Fibroblast of pulmonary artery (primary cell): ENCODE results near the gene SETD1B.
"Not testable (repeated sequence)": the region's sequence is repeated elsewhere in the genome, so short reads cannot be mapped to it uniquely, and the experiment has no call there.

ENCODE experiments used
- DNase-seq: peaks from one replicate; pipeline ENCODE4 v3.0.0-alpha.2; 2010; ENCODE audit warnings: low read depth
- H3K4me3 ChIP-seq: replicated peaks from 2 replicates; pipeline ENCODE4 v1.5.1; 2011; ENCODE audit warnings: low read depth, mild to moderate bottlenecking, control low read depth, low read length, moderate library complexity
- CTCF ChIP-seq: IDR thresholded peaks from 2 replicates; pipeline ENCODE4 v1.5.1; 2011; ENCODE audit warnings: mild to moderate bottlenecking, control low read depth, low read length, inconsistent platforms; ENCODE audit errors: missing control alignments

Gene SETD1B

GRCh38 chr12:121871467-121871866 is 67.7 kb downstream of the SETD1B start:
- no peak for TF ChIP-seq CTCF
- no peak overlapping the region for H3K4me3 ChIP-seq
- DNase-seq: no peak

- TF ChIP-seq CTCF: no peak
- DNase-seq: peak; percentile 94
- H3K4me3 ChIP-seq: no peak overlapping the region
Measured at GRCh38 chr12:121872546-121873215, 68.9 kb downstream of the SETD1B start.

GRCh38 chr12:121873216-121873569 is 69.4 kb downstream of the SETD1B start:
- no peak overlapping the region for H3K4me3 ChIP-seq
- peak; percentile 46 for DNase-seq
- TF ChIP-seq CTCF: no peak

GRCh38 chr12:121874071-121874470 is 70.3 kb downstream of the SETD1B start:
- DNase-seq: no peak
- no peak for TF ChIP-seq CTCF
- no peak overlapping the region for H3K4me3 ChIP-seq

- H3K4me3 ChIP-seq: no peak overlapping the region
- DNase-seq: no peak
- TF ChIP-seq CTCF: no peak
Measured at GRCh38 chr12:121875582-121875981, 71.8 kb downstream of the SETD1B start.

GRCh38 chr12:121876080-121876447 is 72.3 kb downstream of the SETD1B start:
- not testable (repeated sequence) for H3K4me3 ChIP-seq, DNase-seq
